HG03060 (cell line): ENCODE data around the gene SIGLEC9.
"Not testable (repeated sequence)": the region's sequence is repeated elsewhere in the genome, so short reads cannot be mapped to it uniquely, and the experiment has no call there.

Experiments used
- ATAC-seq: cut with Tn5 transposase; IDR thresholded peaks from one replicate; pipeline ENCODE4 v1.9.1; 2021; ENCODE audit warnings: low read depth, moderate number of reproducible peaks; ENCODE audit not compliant: unreplicated experiment

The SIGLEC9 gene

GRCh38 chr19:51142809-51143475, 18.2 kb downstream of the SIGLEC9 start:
- ATAC-seq = not testable (repeated sequence)

- ATAC-seq = no peak
These were observed 18.8 kb downstream of the SIGLEC9 start for GRCh38 chr19:51143486-51143885.

DNA sequence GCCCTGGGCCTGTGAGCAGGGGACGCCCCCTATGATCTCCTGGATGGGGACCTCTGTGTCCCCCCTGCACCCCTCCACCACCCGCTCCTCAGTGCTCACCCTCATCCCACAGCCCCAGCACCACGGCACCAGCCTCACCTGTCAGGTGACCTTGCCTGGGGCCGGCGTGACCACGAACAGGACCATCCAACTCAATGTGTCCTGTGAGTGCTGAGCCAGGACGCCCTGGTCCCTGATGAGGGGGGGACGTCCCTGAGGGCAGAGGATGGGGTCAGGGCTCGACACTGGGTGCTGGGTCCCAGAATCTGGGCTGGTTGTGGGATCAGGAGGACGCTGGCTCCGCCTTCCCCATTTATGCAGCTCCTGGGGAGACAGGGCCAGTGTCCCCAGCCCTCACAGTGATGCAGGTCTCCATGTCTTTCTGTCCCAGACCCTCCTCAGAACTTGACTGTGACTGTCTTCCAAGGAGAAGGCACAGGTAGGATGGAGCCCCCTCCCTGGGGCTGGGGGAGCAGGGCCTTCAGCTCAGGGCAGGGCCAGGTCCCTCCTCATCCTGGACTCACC, 19.9 kb downstream of the SIGLEC9 start:
- no peak for ATAC-seq

GRCh38 chr19:51145916-51146493, 21.3 kb downstream of the SIGLEC9 start:
- no peak for ATAC-seq

GRCh38 chr19:51146751-51147150, 22.0 kb downstream of the SIGLEC9 start:
- no peak for ATAC-seq

GRCh38 chr19:51147663-51148062, 23.0 kb downstream of the SIGLEC9 start:
- no peak for ATAC-seq

GRCh38 chr19:51148580-51148979, 23.9 kb downstream of the SIGLEC9 start:
- ATAC-seq = no peak

DNA sequence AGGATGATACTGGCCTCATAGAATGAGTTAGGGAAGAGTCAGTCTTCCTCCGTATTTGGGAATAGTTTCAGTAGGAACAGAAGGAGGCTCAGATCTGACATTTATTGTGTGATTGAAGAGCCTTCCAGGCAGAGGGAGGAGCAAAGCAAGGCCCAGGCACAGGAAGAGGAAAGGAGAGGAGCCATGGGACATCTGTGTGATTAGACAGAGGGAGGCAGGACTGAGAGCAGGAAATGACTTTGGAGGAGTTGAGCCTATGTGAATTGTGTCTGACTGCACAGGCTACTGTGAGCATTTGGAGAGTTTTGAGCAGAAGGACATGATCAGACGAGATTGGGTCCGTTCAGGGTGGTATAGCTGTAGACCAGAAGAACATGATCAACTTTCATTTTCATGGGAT, 25.9 kb downstream of the SIGLEC9 start:
- no peak for ATAC-seq

DNA sequence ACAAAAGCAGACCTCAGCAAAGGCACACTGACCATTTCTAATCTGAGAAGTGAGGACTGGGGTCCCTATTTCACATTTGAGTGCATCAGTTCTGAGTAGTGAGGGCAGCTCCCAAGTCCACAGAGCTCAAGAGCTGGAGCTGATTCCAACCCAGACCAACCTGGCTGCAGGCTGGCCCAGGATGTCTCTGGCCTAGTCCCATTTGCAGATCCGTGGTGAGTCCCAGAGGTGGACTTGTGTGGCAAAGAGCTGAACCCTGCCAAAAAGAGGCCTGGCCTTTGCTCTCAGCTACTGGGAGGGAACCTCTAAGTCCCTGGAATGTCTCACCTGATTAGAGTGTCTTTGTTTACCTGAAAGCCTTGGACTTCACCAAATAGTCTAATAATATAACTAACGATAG, 32.0 kb downstream of the SIGLEC9 start:
- ATAC-seq = no peak

DNA sequence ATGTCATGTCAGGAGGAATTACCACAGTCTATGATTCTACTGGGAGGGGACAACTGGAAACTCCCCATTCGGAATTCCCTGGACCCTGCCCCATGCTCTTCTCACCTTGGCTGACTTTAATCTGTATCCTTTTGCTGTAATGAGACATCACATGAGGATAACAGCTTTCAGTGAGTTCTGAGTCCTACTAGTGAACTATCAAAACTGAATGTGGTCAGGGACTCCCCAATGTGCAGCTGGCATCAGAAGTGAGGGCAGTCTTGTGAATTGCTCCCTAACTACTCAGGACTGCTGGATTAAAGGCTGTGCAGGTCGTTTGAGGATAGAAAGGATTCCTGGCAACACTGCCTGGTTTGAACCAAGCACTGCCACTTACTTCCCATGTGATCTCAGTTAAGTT, 32.6 kb downstream of the SIGLEC9 start:
- no peak for ATAC-seq

- no peak for ATAC-seq
These were observed 33.9 kb downstream of the SIGLEC9 start for GRCh38 chr19:51158474-51159129.

DNA sequence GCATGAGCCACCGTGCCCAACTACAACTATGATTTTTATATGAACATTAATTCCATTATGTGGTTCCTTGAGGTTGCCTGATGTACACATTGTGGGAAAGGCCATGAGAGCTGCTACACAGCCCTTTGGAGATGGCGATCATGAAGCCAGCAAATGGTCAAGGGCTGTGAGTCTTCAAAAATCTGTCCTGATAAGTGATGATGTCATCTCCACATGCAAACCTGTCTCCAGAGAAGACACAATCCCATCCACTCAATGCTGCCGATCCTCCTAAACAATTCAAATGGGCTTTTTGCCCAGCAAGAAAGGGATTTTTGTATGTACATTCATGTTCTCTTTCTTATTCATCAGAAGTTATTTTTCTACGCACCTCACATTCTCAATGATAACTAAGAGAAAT, 35.0 kb downstream of the SIGLEC9 start:
- ATAC-seq = no peak

DNA sequence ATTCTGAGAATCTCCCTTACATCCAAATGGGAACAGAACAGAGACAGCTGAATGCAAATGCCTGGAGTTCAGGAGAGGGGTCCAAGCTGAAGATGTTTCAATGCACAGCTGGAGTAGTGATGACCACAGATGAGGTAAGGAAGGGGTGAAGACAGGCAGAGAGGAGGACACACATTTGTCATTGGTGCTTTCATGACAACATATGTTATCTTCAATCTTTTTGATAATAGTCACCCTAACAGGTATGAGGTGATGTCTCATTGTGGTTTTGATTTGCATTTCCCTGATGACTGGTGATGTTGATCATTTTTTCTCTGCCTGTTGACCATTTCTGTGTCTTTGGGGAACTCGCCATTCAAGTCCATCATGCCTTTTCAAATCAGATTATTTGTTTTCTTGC, 36.6 kb downstream of the SIGLEC9 start:
- ATAC-seq = no peak

- no peak for ATAC-seq
These were observed 37.3 kb downstream of the SIGLEC9 start for GRCh38 chr19:51161867-51162496.

DNA sequence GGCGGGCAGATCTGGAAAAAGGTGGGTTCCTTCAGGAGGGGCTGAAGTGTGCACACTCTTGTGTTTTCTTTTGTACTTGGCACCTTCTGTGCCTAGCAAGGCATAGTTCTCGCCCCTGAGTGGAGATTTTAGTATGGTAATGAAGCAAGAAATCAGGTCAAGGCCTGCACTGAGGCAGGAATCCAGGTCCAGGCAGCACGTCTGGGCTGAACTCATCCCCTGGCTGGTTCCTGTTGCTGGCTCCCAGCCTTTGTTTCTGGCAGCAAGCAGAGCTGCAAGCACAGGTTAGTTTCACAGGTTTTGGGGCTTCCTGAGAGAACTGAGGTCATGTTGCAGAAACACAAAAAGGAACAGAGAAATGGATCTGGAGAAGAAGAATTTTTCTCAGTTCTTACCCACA, 38.6 kb downstream of the SIGLEC9 start:
- no peak for ATAC-seq

- no peak for ATAC-seq
These were observed 39.5 kb downstream of the SIGLEC9 start for GRCh38 chr19:51164215-51164614.

- no peak for ATAC-seq
These were observed 42.3 kb downstream of the SIGLEC9 start for GRCh38 chr19:51166846-51167490.

DNA sequence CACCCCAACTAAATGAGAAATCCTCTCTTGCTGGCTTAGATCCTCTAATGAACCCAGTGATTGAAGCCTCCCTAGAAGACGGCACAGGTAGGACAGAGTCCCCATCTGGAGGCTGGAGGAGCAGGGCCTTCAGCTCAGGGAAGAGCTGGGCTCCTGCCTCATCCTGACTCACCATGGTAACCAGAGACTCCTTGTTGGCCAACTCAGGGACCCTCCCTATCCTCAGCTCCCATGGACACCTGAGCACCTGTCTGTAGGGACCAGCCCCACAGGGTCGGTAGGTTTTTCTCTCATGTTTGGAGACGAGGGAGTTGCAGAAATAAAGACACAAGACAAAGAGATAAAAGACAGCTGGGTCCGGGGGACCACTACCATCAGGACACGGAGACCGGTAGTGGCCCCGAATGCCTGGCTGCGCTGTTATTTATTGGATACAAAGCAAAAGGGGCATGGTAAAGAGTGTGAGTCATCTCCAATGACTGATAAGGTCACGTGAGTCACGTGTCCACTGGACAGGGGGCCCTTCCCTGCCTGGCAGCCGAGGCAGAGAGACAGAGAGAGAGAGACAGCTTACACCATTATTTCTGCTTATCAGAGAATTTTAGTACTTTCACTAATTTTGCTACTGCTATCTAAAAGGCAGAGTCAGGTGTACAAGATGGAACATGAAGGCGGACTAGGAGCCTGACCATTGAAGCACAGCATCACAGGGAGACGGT, 44.0 kb downstream of the SIGLEC9 start:
- no peak for ATAC-seq

DNA sequence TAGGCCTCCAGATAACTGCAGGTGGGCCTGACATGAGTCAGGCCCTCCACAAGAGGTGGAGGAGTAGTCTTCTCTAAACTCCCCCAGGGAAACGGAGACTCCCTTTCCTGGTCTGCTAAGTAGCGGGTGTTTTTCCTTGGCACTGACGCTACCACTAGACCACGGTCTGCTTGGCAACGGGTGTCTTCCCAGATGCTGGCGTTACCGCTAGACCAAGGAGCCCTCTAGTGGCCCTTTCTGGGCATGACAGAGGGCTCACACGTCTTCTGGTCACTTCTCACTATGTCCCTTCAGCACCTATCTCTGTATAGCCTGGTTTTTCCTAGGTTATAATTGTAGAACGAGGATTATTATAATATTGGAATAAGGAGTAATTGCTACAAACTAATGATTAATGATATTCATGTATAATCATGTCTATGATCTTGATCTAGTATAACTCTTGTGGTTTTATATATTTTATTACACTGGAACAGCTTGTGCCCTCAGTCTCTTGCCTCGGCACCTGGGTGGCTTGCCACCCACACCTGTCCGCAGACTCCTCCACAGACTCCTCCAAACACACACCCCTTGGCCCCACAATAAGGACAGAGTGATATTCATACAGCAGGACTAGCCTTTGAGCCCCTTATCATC, 44.7 kb downstream of the SIGLEC9 start:
- ATAC-seq = not testable (repeated sequence)

DNA sequence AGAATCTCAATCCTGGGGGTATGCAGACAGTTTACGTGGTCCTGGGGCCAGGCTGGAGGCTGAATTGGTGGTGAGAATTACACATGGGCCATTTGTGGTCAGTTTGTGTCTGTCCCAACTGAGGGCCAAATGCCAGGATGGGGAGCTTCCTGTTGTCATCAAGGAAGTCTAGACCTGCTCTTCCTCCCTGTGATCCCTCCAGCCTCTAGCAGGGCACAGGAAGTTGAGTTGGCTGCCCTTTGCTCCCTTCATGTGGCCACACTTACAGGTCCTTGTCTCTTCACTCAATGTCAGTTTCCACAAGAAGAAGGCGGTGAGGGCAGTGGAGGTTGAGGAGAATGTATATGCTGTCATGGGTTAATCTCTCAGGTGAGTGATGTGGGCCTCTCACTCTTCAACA, 47.5 kb downstream of the SIGLEC9 start:
- ATAC-seq = no peak
